Uterus (tissue), 4 donors: ENCODE results near the gene UCK1. TPM values are rescaled to one million over a fixed set of nuclear protein-coding genes. Genes with fewer than 3 reads are reported as not detected.

Source experiments
- DNase-seq, 2 donors: peaks; one replicate each; pipeline ENCODE4 v3.0.0-alpha.2; 2019 to 2020
- H3K27ac ChIP-seq, 2 donors: fragments of 200-600 bp; sonication (generic); 1 replicate in 1 of 2; 2 replicates in 1 of 2; pipeline ENCODE4 v1.5.1; 2016 to 2018
- H3K27me3 ChIP-seq, 2 donors: fragments of 200-600 bp; sonication (generic); one replicate each; pipeline ENCODE4 v1.5.1; 2018 to 2019; ENCODE audit warnings: control low read depth in 1 of 2
- H3K36me3 ChIP-seq, 2 donors: fragments of 200-600 bp; sonication (generic); one replicate each; pipeline ENCODE4 v1.5.1; 2019; ENCODE audit warnings: control low read depth in 1 of 2
- H3K4me1 ChIP-seq, 2 donors: fragments of 200-600 bp; sonication (generic); one replicate each; pipeline ENCODE4 v1.5.1; 2018 to 2019; ENCODE audit warnings: control low read depth in 1 of 2
- H3K4me3 ChIP-seq, 2 donors: fragments of 200-600 bp; sonication (generic); 1 replicate in 1 of 2; 2 replicates in 1 of 2; pipeline ENCODE4 v1.5.1; 2018 to 2019; ENCODE audit warnings: mild to moderate bottlenecking in 1 of 2
- H3K9me3 ChIP-seq, 2 donors: fragments of 200-600 bp; sonication (generic); one replicate each; pipeline ENCODE4 v1.5.1; 2019; ENCODE audit warnings: control low read depth in 1 of 2
- CTCF ChIP-seq, 4 experiments: fragments of 200-600 bp in 2 of 4; fragments of 450-650 bp in 2 of 4; sonication (generic) in 2 of 4; IDR thresholded peaks; one replicate each; pipeline ENCODE4 v1.5.1; 2016 to 2019; ENCODE audit warnings: antibody characterized with exemption in 4 of 4, mild to moderate bottlenecking in 2 of 4, moderate library complexity in 1 of 4
- POLR2A ChIP-seq, 2 donors: fragments of 450-650 bp; IDR thresholded peaks; one replicate each; pipeline ENCODE4 v1.6.1; 2016; ENCODE audit warnings: antibody characterized with exemption in 2 of 2, mild to moderate bottlenecking in 1 of 2, moderate library complexity in 1 of 2
- intact Hi-C: fragments of 100-400 bp; cut with DNase I; formaldehyde crosslinking; loops from one replicate; pipeline ENCODE4 v1.15.1; 2023; ENCODE audit warnings: low total_unique reads
- total RNA-seq, 4 donors: library from RNA; depleted of rRNA in 3 of 4; stranded (reverse); fragments of >200 nt in 3 of 4; gene quantifications; one replicate each; pipeline versions ENCODE4 v1.1.0 to v1.2.4, GENCODE V29; 2014 to 2023
- donor health status: DM: yes; HTN: yes; CAD: no.

UCK1 gene
- total RNA-seq, 4 donors from 2014 or later, result 7.7 to 37.7 (median 18.6) TPM

GRCh38 chr9:131492070-131492469, 39.0 kb downstream of the UCK1 start:
- TF ChIP-seq POLR2A (IDR thresholded peaks at IDR 0.05) (no peak), CTCF (IDR thresholded peaks at IDR 0.05) (no peak)
- no peaks in the 10 kb centered on the region for H3K36me3 ChIP-seq
- no peak overlapping the region for H3K4me3 ChIP-seq
- intact Hi-C loops, result no loop called here
- no peaks in the 10 kb centered on the region for H3K4me1 ChIP-seq
- H3K9me3 ChIP-seq, result no peaks in the 10 kb centered on the region
- H3K27me3 ChIP-seq, result no peaks in the 10 kb centered on the region
- H3K27ac ChIP-seq, result no peak overlapping the region
- no peak for DNase-seq

GRCh38 chr9:131491001-131491710, 39.9 kb downstream of the UCK1 start:
- TF ChIP-seq POLR2A (IDR thresholded peaks at IDR 0.05) (no peak), CTCF (IDR thresholded peaks at IDR 0.05) (no peak)
- Histone ChIP-seq H3K27me3 (no peaks in the 10 kb centered on the region), H3K36me3 (no peaks in the 10 kb centered on the region), H3K4me3 (no peak overlapping the region), H3K9me3 (no peaks in the 10 kb centered on the region), H3K4me1 (no peaks in the 10 kb centered on the region), H3K27ac (no peak overlapping the region)
- intact Hi-C loops, result no loop called here
- DNase-seq, result no peak

GRCh38 chr9:131490514-131490913, 40.5 kb downstream of the UCK1 start:
- Histone ChIP-seq H3K36me3 (no peaks in the 10 kb centered on the region), H3K27me3 (no peaks in the 10 kb centered on the region), H3K27ac (no peak overlapping the region), H3K9me3 (no peaks in the 10 kb centered on the region), H3K4me1 (no peaks in the 10 kb centered on the region), H3K4me3 (no peak overlapping the region)
- intact Hi-C loops, result no loop called here
- DNase-seq, result no peak
- TF ChIP-seq POLR2A (IDR thresholded peaks at IDR 0.05), result no peak
- no peak for TF ChIP-seq CTCF (IDR thresholded peaks at IDR 0.05)

- H3K27me3 ChIP-seq, result no peaks in the 10 kb centered on the region
- H3K4me3 ChIP-seq, result no peak overlapping the region
- intact Hi-C loops, result no loop called here
- no peaks in the 10 kb centered on the region for H3K36me3 ChIP-seq
- no peaks in the 10 kb centered on the region for H3K4me1 ChIP-seq
- no peak for TF ChIP-seq POLR2A (IDR thresholded peaks at IDR 0.05)
- TF ChIP-seq CTCF (IDR thresholded peaks at IDR 0.05), result no peak
- DNase-seq, result no peak
- no peak overlapping the region for H3K27ac ChIP-seq
- no peaks in the 10 kb centered on the region for H3K9me3 ChIP-seq
Measured at GRCh38 chr9:131487621-131488031, 43.4 kb downstream of the UCK1 start.

- H3K36me3 ChIP-seq, result no peaks in the 10 kb centered on the region
- intact Hi-C loops, result no loop called here
- TF ChIP-seq POLR2A (IDR thresholded peaks at IDR 0.05) (no peak), CTCF (IDR thresholded peaks at IDR 0.05) (no peak)
- H3K4me3 ChIP-seq, result no peak overlapping the region
- H3K9me3 ChIP-seq, result no peaks in the 10 kb centered on the region
- DNase-seq, result no peak
- no peaks in the 10 kb centered on the region for H3K4me1 ChIP-seq
- H3K27ac ChIP-seq, result no peak overlapping the region
- no peaks in the 10 kb centered on the region for H3K27me3 ChIP-seq
Measured at GRCh38 chr9:131487001-131487400, 44.1 kb downstream of the UCK1 start.
